ENCODE data around the gene SLC35A3. TPM values are rescaled to one million over a fixed set of nuclear protein-coding genes. Genes with fewer than 3 reads are reported as not detected.

Gene SLC35A3
- total and polyA plus RNA-seq, 2 donors = 25.9 to 28.2 TPM

DNA sequence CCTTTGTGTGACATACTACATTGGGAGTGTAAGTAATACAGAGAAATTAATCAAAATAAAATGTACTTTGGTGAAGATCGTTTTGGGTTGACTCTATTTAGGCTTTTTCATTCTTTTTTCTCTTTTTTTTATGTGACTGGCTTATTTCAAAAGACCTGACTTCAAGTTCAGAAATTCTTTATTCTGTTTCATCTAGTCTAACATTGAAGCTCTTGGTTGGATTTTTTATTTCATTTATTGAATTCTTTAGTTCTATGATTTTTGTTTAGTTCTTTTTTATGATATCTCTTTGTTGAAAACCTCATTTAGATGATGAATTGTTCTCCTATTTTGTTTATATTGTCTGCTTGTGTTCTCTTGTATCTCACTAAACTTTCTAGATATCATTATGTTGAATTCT lies 35.6 kb downstream of the SLC35A3 start:
- peaks cover 25 to 37% of the 10 kb centered on the region in 2 donors for H3K36me3 ChIP-seq (ENCODE audit: control insufficient read depth in 2 of 2, insufficient read depth in 2 of 2, low read length in 1 of 2)
- WGBS = 99% methylated on average over 1 of the region's 1 CpG
- H3K9me3 ChIP-seq (ENCODE audit: control insufficient read depth in 2 of 2, insufficient read depth in 1 of 2, low read length in 1 of 2) = peaks cover 3 to 8% of the 10 kb centered on the region in 2 donors
- no peak for DNase-seq (ENCODE audit: low read depth in 6 of 9, low spot score in 9 of 9)
- no peak overlapping the region for H3K4me3 ChIP-seq (ENCODE audit: low read length in 2 of 2)
- no peaks in the 10 kb centered on the region for H3K27me3 ChIP-seq (ENCODE audit: control insufficient read depth in 2 of 2, insufficient read depth in 1 of 2, low read length in 1 of 2)
- no peak overlapping the region for H3K27ac ChIP-seq (ENCODE audit: low read depth in 1 of 2, low read length in 1 of 2)
- no peaks in the 10 kb centered on the region for H3K4me1 ChIP-seq (ENCODE audit: control insufficient read depth in 2 of 2, insufficient read depth in 2 of 2, low read length in 2 of 2)

DNA sequence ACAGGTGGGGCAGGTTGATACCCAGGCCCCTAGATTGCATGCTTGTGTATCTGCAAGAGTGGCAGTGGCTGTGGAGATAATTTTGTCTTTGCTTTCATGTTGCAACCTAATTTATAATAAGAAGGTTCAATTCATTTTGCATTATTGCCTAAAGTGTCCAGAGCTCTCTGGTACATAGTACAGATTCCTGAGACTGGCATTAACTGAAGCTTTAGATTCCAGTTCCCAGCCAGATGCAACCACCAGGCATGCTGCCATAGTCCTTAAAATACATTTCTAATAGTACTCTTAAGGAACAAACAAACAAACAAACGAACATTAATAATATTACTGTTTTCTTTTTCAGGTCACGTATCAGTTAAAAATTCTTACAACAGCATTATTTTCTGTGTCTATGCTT lies 36.9 kb downstream of the SLC35A3 start:
- Histone ChIP-seq H3K9me3 (ENCODE audit: control insufficient read depth in 2 of 2, insufficient read depth in 1 of 2, low read length in 1 of 2) (peaks cover 3 to 8% of the 10 kb centered on the region in 2 donors), H3K4me3 (ENCODE audit: low read length in 2 of 2) (no peak overlapping the region), H3K4me1 (ENCODE audit: control insufficient read depth in 2 of 2, insufficient read depth in 2 of 2, low read length in 2 of 2) (no peaks in the 10 kb centered on the region), H3K36me3 (ENCODE audit: control insufficient read depth in 2 of 2, insufficient read depth in 2 of 2, low read length in 1 of 2) (peaks cover 30 to 44% of the 10 kb centered on the region in 2 donors), H3K27me3 (ENCODE audit: control insufficient read depth in 2 of 2, insufficient read depth in 1 of 2, low read length in 1 of 2) (no peaks in the 10 kb centered on the region), H3K27ac (ENCODE audit: low read depth in 1 of 2, low read length in 1 of 2) (no peak overlapping the region)
- no peak for DNase-seq (ENCODE audit: low read depth in 6 of 9, low spot score in 9 of 9)
- over 99% methylated on average over 2 of the region's 2 CpGs for WGBS

DNA sequence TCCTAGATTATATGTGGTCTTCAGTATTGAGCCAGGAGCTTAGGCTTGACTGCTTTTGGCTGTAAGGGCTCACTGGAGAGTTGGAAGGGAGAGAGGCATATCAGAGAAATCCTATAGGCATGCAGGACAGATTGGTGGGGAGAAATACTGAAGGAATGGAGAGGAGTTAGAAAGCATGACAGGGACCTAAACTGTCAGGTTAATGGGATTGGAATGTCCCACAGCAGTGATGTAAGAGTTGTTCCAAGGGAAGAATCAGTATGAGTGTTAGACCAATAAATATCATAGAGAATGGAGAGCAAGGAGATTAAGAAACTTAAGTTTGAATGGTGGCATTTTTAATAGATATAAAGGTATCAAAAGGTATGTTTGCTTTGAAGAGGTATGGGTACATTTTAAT lies 39.7 kb downstream of the SLC35A3 start:
- no peak overlapping the region for H3K4me3 ChIP-seq (ENCODE audit: low read length in 2 of 2)
- no peaks in the 10 kb centered on the region for H3K27me3 ChIP-seq (ENCODE audit: control insufficient read depth in 2 of 2, insufficient read depth in 1 of 2, low read length in 1 of 2)
- peaks cover 1 to 4% of the 10 kb centered on the region in 2 donors for H3K9me3 ChIP-seq (ENCODE audit: control insufficient read depth in 2 of 2, insufficient read depth in 1 of 2, low read length in 1 of 2)
- H3K27ac ChIP-seq (ENCODE audit: low read depth in 1 of 2, low read length in 1 of 2) = no peak overlapping the region
- H3K36me3 ChIP-seq (ENCODE audit: control insufficient read depth in 2 of 2, insufficient read depth in 2 of 2, low read length in 1 of 2) = peaks cover 30 to 44% of the 10 kb centered on the region in 2 donors
- H3K4me1 ChIP-seq (ENCODE audit: control insufficient read depth in 2 of 2, insufficient read depth in 2 of 2, low read length in 2 of 2) = no peaks in the 10 kb centered on the region
- DNase-seq (ENCODE audit: low read depth in 6 of 9, low spot score in 9 of 9) = no peak

DNA sequence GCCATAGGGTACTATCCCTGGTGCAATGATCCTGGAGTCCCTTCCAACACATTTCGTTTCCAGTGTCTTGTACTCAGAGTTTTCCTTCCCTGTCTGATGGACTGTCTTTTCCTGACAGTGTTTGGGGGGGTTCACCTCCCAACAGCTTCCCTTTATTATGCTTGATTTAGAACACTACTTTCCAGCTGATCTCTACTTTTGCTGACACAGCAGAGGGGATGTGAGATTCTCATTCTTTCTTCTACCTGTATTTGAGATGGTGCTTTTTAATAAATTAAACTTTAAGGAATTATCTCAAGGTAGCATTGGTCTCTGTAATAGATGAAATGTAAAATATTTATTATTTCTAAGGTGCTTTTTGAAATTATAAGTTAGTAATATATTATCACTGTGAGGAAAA lies 41.0 kb downstream of the SLC35A3 start:
- Histone ChIP-seq H3K27me3 (ENCODE audit: control insufficient read depth in 2 of 2, insufficient read depth in 1 of 2, low read length in 1 of 2) (no peaks in the 10 kb centered on the region), H3K4me3 (ENCODE audit: low read length in 2 of 2) (no peak overlapping the region), H3K27ac (ENCODE audit: low read depth in 1 of 2, low read length in 1 of 2) (no peak overlapping the region), H3K36me3 (ENCODE audit: control insufficient read depth in 2 of 2, insufficient read depth in 2 of 2, low read length in 1 of 2) (peaks cover 24 to 45% of the 10 kb centered on the region in 2 donors), H3K9me3 (ENCODE audit: control insufficient read depth in 2 of 2, insufficient read depth in 1 of 2, low read length in 1 of 2) (no peaks in the 10 kb centered on the region), H3K4me1 (ENCODE audit: control insufficient read depth in 2 of 2, insufficient read depth in 2 of 2, low read length in 2 of 2) (no peaks in the 10 kb centered on the region)
- 96% methylated on average over 1 of the region's 1 CpG for WGBS
- DNase-seq (ENCODE audit: low read depth in 6 of 9, low spot score in 9 of 9) = no peak

DNA sequence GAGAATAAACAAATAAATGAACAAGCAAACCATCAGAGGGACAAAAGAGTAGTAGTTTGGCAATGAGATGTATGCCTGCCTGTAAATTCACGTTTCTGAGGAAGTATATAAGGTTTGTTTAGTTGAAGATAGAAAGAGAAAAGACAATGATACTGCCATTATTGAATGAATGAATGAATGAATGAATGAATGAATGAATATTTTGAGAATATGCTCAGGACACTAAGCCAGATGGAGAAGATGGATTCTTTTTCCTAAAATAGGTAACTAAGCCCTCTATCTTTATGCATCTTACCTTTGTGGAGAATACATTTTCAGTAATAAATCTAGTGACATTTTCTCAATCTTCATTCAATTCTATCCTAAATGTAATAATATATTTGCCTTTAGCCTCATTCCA lies 49.4 kb downstream of the SLC35A3 start:
- H3K4me1 ChIP-seq (ENCODE audit: control insufficient read depth in 2 of 2, insufficient read depth in 2 of 2, low read length in 2 of 2) = no peaks in the 10 kb centered on the region
- no peaks in the 10 kb centered on the region for H3K9me3 ChIP-seq (ENCODE audit: control insufficient read depth in 2 of 2, insufficient read depth in 1 of 2, low read length in 1 of 2)
- WGBS = 99% methylated on average over 1 of the region's 1 CpG
- H3K4me3 ChIP-seq (ENCODE audit: low read length in 2 of 2) = no peak overlapping the region
- H3K27me3 ChIP-seq (ENCODE audit: control insufficient read depth in 2 of 2, insufficient read depth in 1 of 2, low read length in 1 of 2) = no peaks in the 10 kb centered on the region
- H3K36me3 ChIP-seq (ENCODE audit: control insufficient read depth in 2 of 2, insufficient read depth in 2 of 2, low read length in 1 of 2) = peaks cover 3 to 16% of the 10 kb centered on the region in 2 donors
- H3K27ac ChIP-seq (ENCODE audit: low read depth in 1 of 2, low read length in 1 of 2) = no peak overlapping the region
- DNase-seq (ENCODE audit: low read depth in 6 of 9, low spot score in 9 of 9) = no peak

DNA sequence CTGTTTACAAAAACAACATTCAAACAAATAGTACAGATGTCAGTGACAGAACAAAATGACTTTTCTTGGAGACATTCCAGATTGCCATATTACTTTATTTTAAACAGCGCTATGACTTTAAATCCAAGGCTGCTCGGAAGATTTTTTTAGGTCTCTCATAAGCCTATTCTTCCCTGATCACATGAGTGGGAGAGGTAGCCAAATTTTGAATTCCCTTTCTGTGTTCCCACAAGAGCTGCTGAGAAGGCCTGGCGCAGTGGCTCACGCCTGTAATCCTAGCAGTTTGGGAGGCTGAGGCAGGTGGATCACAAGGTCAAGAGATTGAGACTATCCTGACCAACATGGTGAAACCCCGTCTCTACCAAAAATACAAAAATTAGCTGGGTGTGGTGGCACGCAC lies 53.7 kb downstream of the SLC35A3 start:
- 98% methylated on average over 6 of the region's 6 CpGs for WGBS
- no peaks in the 10 kb centered on the region for H3K9me3 ChIP-seq (ENCODE audit: control insufficient read depth in 2 of 2, insufficient read depth in 1 of 2, low read length in 1 of 2)
- H3K27ac ChIP-seq (ENCODE audit: low read depth in 1 of 2, low read length in 1 of 2) = no peak overlapping the region
- peaks cover 2 to 10% of the 10 kb centered on the region in 2 donors for H3K36me3 ChIP-seq (ENCODE audit: control insufficient read depth in 2 of 2, insufficient read depth in 2 of 2, low read length in 1 of 2)
- no peak for DNase-seq (ENCODE audit: low read depth in 6 of 9, low spot score in 9 of 9)
- no peaks in the 10 kb centered on the region for H3K27me3 ChIP-seq (ENCODE audit: control insufficient read depth in 2 of 2, insufficient read depth in 1 of 2, low read length in 1 of 2)
- no peaks in the 10 kb centered on the region for H3K4me1 ChIP-seq (ENCODE audit: control insufficient read depth in 2 of 2, insufficient read depth in 2 of 2, low read length in 2 of 2)
- H3K4me3 ChIP-seq (ENCODE audit: low read length in 2 of 2) = no peak overlapping the region

DNA sequence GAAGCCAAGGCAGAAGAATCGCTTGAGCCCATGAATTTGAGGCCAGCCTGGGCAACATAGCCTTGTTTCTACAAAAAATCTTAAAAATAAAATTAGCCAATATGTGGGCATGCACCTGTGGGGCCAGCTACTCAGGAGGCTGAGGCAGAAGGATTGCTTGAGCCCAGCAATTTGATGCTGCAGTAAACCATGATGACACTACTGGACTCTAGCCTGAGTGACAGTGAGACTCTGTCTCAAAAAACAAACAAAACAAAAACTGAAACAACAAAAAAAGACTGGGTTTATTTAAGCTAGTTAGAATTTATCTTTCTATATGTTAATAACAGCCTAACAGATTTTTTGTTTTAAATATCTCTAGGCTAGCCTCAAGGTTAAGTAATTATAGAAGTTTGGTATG lies 57.4 kb downstream of the SLC35A3 start:
- Histone ChIP-seq H3K4me1 (ENCODE audit: control insufficient read depth in 2 of 2, insufficient read depth in 2 of 2, low read length in 2 of 2) (no peaks in the 10 kb centered on the region), H3K9me3 (ENCODE audit: control insufficient read depth in 2 of 2, insufficient read depth in 1 of 2, low read length in 1 of 2) (no peaks in the 10 kb centered on the region), H3K27me3 (ENCODE audit: control insufficient read depth in 2 of 2, insufficient read depth in 1 of 2, low read length in 1 of 2) (no peaks in the 10 kb centered on the region), H3K4me3 (ENCODE audit: low read length in 2 of 2) (no peak overlapping the region), H3K27ac (ENCODE audit: low read depth in 1 of 2, low read length in 1 of 2) (no peak overlapping the region), H3K36me3 (ENCODE audit: control insufficient read depth in 2 of 2, insufficient read depth in 2 of 2, low read length in 1 of 2) (peaks cover 0 to 4% of the 10 kb centered on the region in 2 donors)
- 99% methylated on average over 1 of the region's 1 CpG for WGBS
- no peak for DNase-seq (ENCODE audit: low read depth in 6 of 9, low spot score in 9 of 9)

DNA sequence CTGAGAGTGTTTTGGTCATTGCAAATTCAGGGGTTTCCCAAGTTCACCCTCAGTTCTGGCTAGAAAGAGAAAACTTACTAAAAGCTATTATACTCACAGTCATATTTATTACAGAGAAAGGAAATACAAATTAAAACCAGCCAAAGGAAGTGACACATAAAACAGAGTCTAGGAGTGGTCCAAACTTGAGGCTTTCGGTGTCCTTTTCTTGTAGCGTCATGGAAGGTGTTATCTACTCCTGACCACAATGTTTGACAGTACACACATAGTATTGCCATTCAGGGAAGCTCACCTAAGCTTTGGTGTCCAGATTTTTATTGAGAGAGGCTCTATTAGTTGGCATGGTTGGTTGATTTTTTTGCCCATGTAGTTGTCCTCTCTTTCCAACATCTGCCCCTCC lies 59.0 kb downstream of the SLC35A3 start:
- no peaks in the 10 kb centered on the region for H3K9me3 ChIP-seq (ENCODE audit: control insufficient read depth in 2 of 2, insufficient read depth in 1 of 2, low read length in 1 of 2)
- H3K36me3 ChIP-seq (ENCODE audit: control insufficient read depth in 2 of 2, insufficient read depth in 2 of 2, low read length in 1 of 2) = peaks cover 0 to 4% of the 10 kb centered on the region in 2 donors
- H3K4me1 ChIP-seq (ENCODE audit: control insufficient read depth in 2 of 2, insufficient read depth in 2 of 2, low read length in 2 of 2) = no peaks in the 10 kb centered on the region
- no peak overlapping the region for H3K27ac ChIP-seq (ENCODE audit: low read depth in 1 of 2, low read length in 1 of 2)
- no peaks in the 10 kb centered on the region for H3K27me3 ChIP-seq (ENCODE audit: control insufficient read depth in 2 of 2, insufficient read depth in 1 of 2, low read length in 1 of 2)
- 97% methylated on average over 2 of the region's 2 CpGs for WGBS
- no peak overlapping the region for H3K4me3 ChIP-seq (ENCODE audit: low read length in 2 of 2)
- DNase-seq (ENCODE audit: low read depth in 6 of 9, low spot score in 9 of 9) = no peak

DNA sequence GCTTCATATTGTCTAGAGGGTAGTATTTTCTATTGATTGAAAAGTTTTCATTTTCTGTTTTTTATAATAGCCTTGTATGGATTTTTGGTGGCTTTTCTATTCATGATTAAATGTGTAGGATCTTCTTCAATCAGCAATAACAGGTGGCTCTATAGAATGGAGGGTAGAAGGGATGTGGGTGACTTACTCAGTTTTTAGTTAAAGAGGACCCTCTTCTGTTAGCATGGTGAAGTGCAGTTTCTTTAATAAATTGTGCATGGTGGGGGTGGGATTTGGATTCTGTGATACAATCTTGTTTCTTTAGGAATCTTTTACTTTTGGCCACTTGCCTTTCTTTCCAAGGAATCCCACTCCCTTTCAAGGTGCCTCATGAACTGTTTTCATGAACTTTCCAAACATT lies 64.7 kb downstream of the SLC35A3 start:
- no peak overlapping the region for H3K4me3 ChIP-seq (ENCODE audit: low read length in 2 of 2)
- no peaks in the 10 kb centered on the region for H3K27me3 ChIP-seq (ENCODE audit: control insufficient read depth in 2 of 2, insufficient read depth in 1 of 2, low read length in 1 of 2)
- peak in 4 of 9 donors; percentile 28 to 69 (median 37) for DNase-seq (ENCODE audit: low read depth in 6 of 9, low spot score in 9 of 9)
- H3K27ac ChIP-seq (ENCODE audit: low read depth in 1 of 2, low read length in 1 of 2) = no peak overlapping the region
- H3K36me3 ChIP-seq (ENCODE audit: control insufficient read depth in 2 of 2, insufficient read depth in 2 of 2, low read length in 1 of 2) = no peaks in the 10 kb centered on the region
- no peaks in the 10 kb centered on the region for H3K9me3 ChIP-seq (ENCODE audit: control insufficient read depth in 2 of 2, insufficient read depth in 1 of 2, low read length in 1 of 2)
- peaks cover 3 to 6% of the 10 kb centered on the region in 2 donors for H3K4me1 ChIP-seq (ENCODE audit: control insufficient read depth in 2 of 2, insufficient read depth in 2 of 2, low read length in 2 of 2)

DNA sequence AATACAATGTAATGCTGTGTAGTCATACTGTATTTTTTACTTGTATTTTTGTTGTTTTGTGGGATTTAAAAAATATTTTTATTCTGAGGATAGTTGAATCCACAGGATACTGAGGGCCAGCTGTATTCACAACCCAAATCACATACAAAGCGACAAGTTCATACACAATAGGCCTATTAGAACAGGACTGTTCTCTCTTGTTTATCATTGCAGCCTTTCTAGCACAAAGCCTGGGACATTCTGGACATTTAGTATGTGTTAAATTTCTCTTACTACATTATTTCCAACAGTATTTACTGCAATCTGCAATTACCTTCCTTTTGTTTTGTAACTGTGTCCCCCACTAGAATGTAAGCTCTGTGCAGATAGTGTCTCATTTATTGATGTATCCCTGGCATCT lies 65.4 kb downstream of the SLC35A3 start:
- no peak for DNase-seq (ENCODE audit: low read depth in 6 of 9, low spot score in 9 of 9)
- Histone ChIP-seq H3K36me3 (ENCODE audit: control insufficient read depth in 2 of 2, insufficient read depth in 2 of 2, low read length in 1 of 2) (no peaks in the 10 kb centered on the region), H3K9me3 (ENCODE audit: control insufficient read depth in 2 of 2, insufficient read depth in 1 of 2, low read length in 1 of 2) (no peaks in the 10 kb centered on the region), H3K4me1 (ENCODE audit: control insufficient read depth in 2 of 2, insufficient read depth in 2 of 2, low read length in 2 of 2) (peaks cover 3 to 7% of the 10 kb centered on the region in 2 donors), H3K27ac (ENCODE audit: low read depth in 1 of 2, low read length in 1 of 2) (no peak overlapping the region), H3K4me3 (ENCODE audit: low read length in 2 of 2) (no peak overlapping the region), H3K27me3 (ENCODE audit: control insufficient read depth in 2 of 2, insufficient read depth in 1 of 2, low read length in 1 of 2) (no peaks in the 10 kb centered on the region)
- 99% methylated on average over 1 of the region's 1 CpG for WGBS

Measured in thymus (tissue), 11 donors.